GM12878 (cell line): ENCODE results near the gene EAF1. TPM values are rescaled to one million over a fixed set of nuclear protein-coding genes. Genes with fewer than 3 reads are reported as not detected.

Source experiments
- ATAC-seq: fragments of 200-7000 bp; cut with Tn5 transposase; 3 replicates; pipeline ENCODE4 v1.9.1; 2020; ENCODE audit warnings: mild to moderate bottlenecking, moderate library complexity
- BruUV-seq: library from RNA; stranded (reverse); fragments of 400-500 nt; replicated peaks from 2 replicates; lab custom pipeline; 2021; lab: Mats Ljungman, UMichigan
- CTCF ChIA-PET: fragments of 300-600 bp; sonication (Branson Sonifier 250); formaldehyde crosslinking; extraction: SDS; loops from one replicate; lab custom pipeline; 2021; ENCODE audit warnings: inconsistent platforms; lab: Yijun Ruan, JAX
- POLR2A ChIA-PET: fragments of 350-600 bp; formaldehyde crosslinking; extraction: SDS; loops from one replicate; lab custom pipeline; 2021; ENCODE audit warnings: inconsistent platforms; lab: Charles Lee
- RAD21 ChIA-PET: fragments of 300-600 bp; sonication (Branson Sonifier 250); formaldehyde crosslinking; loops from one replicate; lab custom pipeline; 2023; ENCODE audit warnings: antibody characterized with exemption; ENCODE audit not compliant: unreplicated experiment; lab: Charles Lee
- SMC1A ChIA-PET: fragments of 300-600 bp; sonication (Branson Sonifier 250); formaldehyde crosslinking; loops from one replicate; lab custom pipeline; 2023; ENCODE audit not compliant: unreplicated experiment, uncharacterized antibody; lab: Charles Lee
- DNase-seq: peaks from one replicate; pipeline ENCODE4 v3.0.0-alpha.2; 2011; ENCODE audit warnings: low read depth, low spot score
- FAIRE-seq: peaks from 3 replicates; lab custom pipeline; 2011; peaks lifted over from hg19 to GRCh38; lab: Jason Lieb, UNC
- H2AFZ ChIP-seq: 2 replicates; pipeline ENCODE4 v1.6.0; 2011; ENCODE audit warnings: low read depth, low read length, control low read depth; ENCODE audit not compliant: control insufficient read depth
- H3K27ac ChIP-seq: 2 replicates; pipeline ENCODE4 v1.5.1; 2011; ENCODE audit warnings: control low read depth; ENCODE audit not compliant: control insufficient read depth, insufficient read depth
- H3K27me3 ChIP-seq, 2 experiments: replicated peaks in 1 of 2; 2 replicates each; pipeline versions ENCODE4 v1.6.0 to v1.6.1; 2011; ENCODE audit warnings: low read length in 1 of 2; ENCODE audit not compliant: control insufficient read depth in 2 of 2, insufficient read depth in 2 of 2
- H3K36me3 ChIP-seq, 2 experiments: 2 replicates each; pipeline ENCODE4 v1.5.1; 2011; ENCODE audit warnings: low read length in 1 of 2; ENCODE audit not compliant: control insufficient read depth in 2 of 2, insufficient read depth in 2 of 2
- H3K4me1 ChIP-seq: 2 replicates; pipeline ENCODE4 v1.6.1; 2011; ENCODE audit warnings: mild to moderate bottlenecking, low read length, moderate library complexity, mixed read lengths; ENCODE audit not compliant: control insufficient read depth, insufficient read depth
- H3K4me2 ChIP-seq: 2 replicates; pipeline ENCODE4 v1.6.0; 2011; ENCODE audit warnings: control low read depth; ENCODE audit not compliant: control insufficient read depth, insufficient read depth
- H3K4me3 ChIP-seq: fragments of 200-600 bp; sonication (generic); 2 replicates; pipeline ENCODE4 v1.5.1; 2016
- H3K79me2 ChIP-seq: 2 replicates; pipeline ENCODE4 v1.6.0; 2011; ENCODE audit warnings: low read length; ENCODE audit not compliant: control insufficient read depth, insufficient read depth
- H3K9ac ChIP-seq: 2 replicates; pipeline ENCODE4 v1.8.0; 2011; ENCODE audit warnings: low read length, control low read depth, mixed read lengths; ENCODE audit not compliant: control insufficient read depth, insufficient read depth
- H3K9me3 ChIP-seq: replicated peaks from 3 replicates; pipeline ENCODE4 v1.5.1; 2011; ENCODE audit warnings: mild to moderate bottlenecking, low read length; ENCODE audit not compliant: control insufficient read depth, insufficient read depth
- H4K20me1 ChIP-seq: 2 replicates; pipeline ENCODE4 v1.6.0; 2011; ENCODE audit not compliant: control insufficient read depth, insufficient read depth
- BCL11A ChIP-seq: IDR thresholded peaks from 2 replicates; pipeline ENCODE4 v1.6.1; 2011; ENCODE audit warnings: low read depth, low read length
- BHLHE40 ChIP-seq, 2 experiments: fragments of 450-650 bp in 1 of 2; IDR thresholded peaks; 2 replicates each; pipeline ENCODE4 v1.6.1; 2011 to 2017; ENCODE audit warnings: low read depth in 2 of 2, borderline replicate concordance in 1 of 2, improper control_type of control experiment in 1 of 2, low read length in 1 of 2, mild to moderate bottlenecking in 1 of 2
- CREM ChIP-seq: IDR thresholded peaks from 2 replicates; pipeline ENCODE4 v1.6.1; 2014; ENCODE audit warnings: antibody characterized with exemption, low read depth
- DPF2 ChIP-seq: fragments of 450-650 bp; IDR thresholded peaks from 2 replicates; pipeline ENCODE4 v1.6.1; 2017; ENCODE audit warnings: mild to moderate bottlenecking
- EP300 ChIP-seq, 2 experiments: fragments of 150-350 bp in 1 of 2; IDR thresholded peaks; 2 replicates each; pipeline ENCODE4 v1.6.1; 2011 to 2012; ENCODE audit warnings: low read depth in 2 of 2, low read length in 2 of 2, borderline replicate concordance in 1 of 2, improper control_type of control experiment in 1 of 2, inconsistent platforms in 1 of 2; ENCODE audit not compliant: control insufficient read depth in 1 of 2
- ESRRA ChIP-seq: IDR thresholded peaks from 2 replicates; pipeline ENCODE4 v1.6.1; 2012; ENCODE audit warnings: mild to moderate bottlenecking, low read length, improper control_type of control experiment
- IKZF2 ChIP-seq, 2 experiments: fragments of 450-650 bp; IDR thresholded peaks; 2 replicates each; pipeline ENCODE4 v1.6.1; 2017; ENCODE audit warnings: mild to moderate bottlenecking in 2 of 2, moderate library complexity in 2 of 2
- MEF2B ChIP-seq: fragments of 450-650 bp; IDR thresholded peaks from 2 replicates; pipeline ENCODE4 v1.6.1; 2018; ENCODE audit warnings: mild to moderate bottlenecking, moderate library complexity; ENCODE audit not compliant: partially characterized antibody, poor library complexity, severe bottlenecking
- MTA2 ChIP-seq: fragments of 450-650 bp; IDR thresholded peaks from 2 replicates; pipeline ENCODE4 v1.6.1; 2016; ENCODE audit warnings: low read depth, mild to moderate bottlenecking, moderate library complexity
- MYC ChIP-seq: IDR thresholded peaks from 2 replicates; pipeline ENCODE4 v1.6.1; 2011; ENCODE audit warnings: mild to moderate bottlenecking, low read length, moderate library complexity, inconsistent platforms; ENCODE audit not compliant: insufficient read depth, insufficient replicate concordance, insufficient read length, severe bottlenecking
- NBN ChIP-seq: fragments of 450-650 bp; IDR thresholded peaks from 2 replicates; pipeline ENCODE4 v1.6.1; 2016
- NKRF ChIP-seq: fragments of 450-650 bp; conservative IDR thresholded peaks from 2 replicates; pipeline ENCODE4 v1.6.1; 2017; ENCODE audit warnings: mild to moderate bottlenecking, moderate library complexity
- NR2F1 ChIP-seq: fragments of 450-650 bp; conservative IDR thresholded peaks from 2 replicates; pipeline ENCODE4 v1.6.1; 2017; ENCODE audit warnings: mild to moderate bottlenecking
- RCOR1 ChIP-seq: conservative IDR thresholded peaks from 2 replicates; pipeline ENCODE4 v1.6.1; 2012; ENCODE audit warnings: low read depth, low read length, improper control_type of control experiment
- RELB ChIP-seq: fragments of 450-650 bp; IDR thresholded peaks from 2 replicates; pipeline ENCODE4 v1.6.1; 2017; ENCODE audit warnings: low read depth, mild to moderate bottlenecking, moderate library complexity
- SMC3 ChIP-seq: IDR thresholded peaks from 2 replicates; pipeline ENCODE4 v1.6.1; 2011; ENCODE audit warnings: low read length, improper control_type of control experiment, borderline replicate concordance
- SUPT20H ChIP-seq: IDR thresholded peaks from 2 replicates; pipeline ENCODE4 v1.6.1; 2011; ENCODE audit warnings: low read depth, mild to moderate bottlenecking, low read length, moderate library complexity, borderline replicate concordance; ENCODE audit not compliant: control insufficient read depth
- ZNF217 ChIP-seq: fragments of 450-650 bp; IDR thresholded peaks from 2 replicates; pipeline ENCODE4 v1.6.1; 2017; ENCODE audit warnings: antibody characterized with exemption, mild to moderate bottlenecking
- WGBS: methylation state at CpG from one replicate; pipeline ENCODE4 v1.1.6; 2016; ENCODE audit warnings: low lambda C conversion rate; ENCODE audit not compliant: insufficient replicate concordance, insufficient coverage; ENCODE audit errors: missing lambda C conversion rate; 5-methylcytosine and 5-hydroxymethylcytosine counted together
- in situ Hi-C: fragments of 300-500 bp; cut with MboI; formaldehyde crosslinking; loops from 9 replicates; pipeline ENCODE4 v1.14.3; 2018; ENCODE audit warnings: mixed read lengths
- intact Hi-C: fragments of 100-400 bp; cut with micrococcal nuclease; formaldehyde crosslinking; loops from one replicate; pipeline ENCODE4 v1.14.2; 2022; ENCODE audit not compliant: unreplicated experiment
- polyA plus RNA-seq, 11 experiments: library from polyadenylated mRNA; depleted of rRNA in 4 of 11; unstranded in 6 of 11; stranded (reverse) in 5 of 11; fragments of >200 nt; fragmentation: Nextera tagmentation in 4 of 11; fragmentation: Illumina TruSeq in 1 of 11; extraction: Ambion mirVana in 4 of 11; extraction: Trizol in 1 of 11; gene quantifications; 1 replicate in 1 of 11; 2 replicates in 10 of 11; pipeline versions ENCODE4 v1.2.1 to v1.2.3, GENCODE V29; 2011 to 2016; ENCODE audit warnings: inconsistent platforms in 2 of 11, missing spikeins in 2 of 11, low read depth in 1 of 11
- total RNA-seq, 4 experiments: library from RNA; depleted of rRNA in 3 of 4; stranded (reverse); fragments of >200 nt in 3 of 4; fragmentation: Illumina TruSeq in 1 of 4; extraction: Trizol in 1 of 4; gene quantifications; 2 replicates each; pipeline versions ENCODE4 v1.2.1 to v1.2.3, GENCODE V29; 2013 to 2021

The EAF1 gene
- total and polyA plus RNA-seq, 10 of the 15 experiments (the other 5 are each of a cell fraction or from before 2014, with no cell fraction given) = 6.8 to 21.6 (median 15.6) TPM

DNA sequence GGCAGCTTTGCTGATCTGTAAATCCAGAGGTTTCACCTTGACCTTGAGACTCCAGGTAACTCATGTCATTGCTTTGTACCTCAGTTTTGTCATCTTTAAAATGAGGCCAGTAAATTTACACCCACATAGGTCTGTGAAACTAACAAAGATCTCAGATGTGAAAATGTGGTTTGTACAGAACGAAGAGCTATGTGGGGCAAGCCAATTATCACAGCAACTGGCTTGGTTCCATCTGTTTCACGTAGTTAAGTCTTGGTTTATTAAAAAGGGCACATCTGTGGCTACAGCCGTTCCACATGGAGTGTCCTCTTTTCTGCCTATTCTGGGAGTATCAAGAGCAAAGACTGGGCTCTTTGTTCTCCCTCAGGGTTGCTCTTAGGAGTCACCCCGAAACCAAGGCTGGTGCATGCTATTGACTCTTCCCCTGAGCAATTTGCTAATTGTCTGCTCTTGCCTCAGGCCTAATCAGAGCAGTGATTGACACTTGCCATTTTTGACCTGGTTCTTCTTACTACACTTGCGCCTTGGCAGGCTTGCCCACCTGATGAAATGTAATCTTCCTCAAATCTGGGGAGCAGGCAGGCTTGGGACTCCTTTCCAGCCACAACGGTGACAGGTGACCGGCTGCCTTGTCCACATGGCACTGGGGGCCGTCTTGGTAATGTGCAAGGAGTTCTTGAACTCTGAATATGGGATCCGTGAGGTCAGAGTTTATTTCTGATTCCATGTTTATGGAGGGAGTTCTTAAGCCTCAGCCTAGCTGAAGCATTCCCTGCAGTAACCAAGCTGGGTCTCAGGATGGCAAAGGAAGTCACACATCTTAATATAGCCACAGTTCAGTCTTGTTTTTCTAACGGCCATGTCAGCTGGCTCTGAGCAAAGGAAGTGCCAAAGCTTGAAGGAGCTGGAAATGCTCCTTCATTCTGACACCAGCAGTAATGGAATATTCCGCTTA, 40.1 kb downstream of the EAF1 start:
- no TSS peak for BruUV-seq
- Histone ChIP-seq H2AFZ (no peak overlapping the region), H3K4me3 (no peak overlapping the region), H3K36me3 (no peaks in the 10 kb centered on the region), H3K9ac (no peak overlapping the region), H3K4me2 (no peak overlapping the region), H4K20me1 (no peaks in the 10 kb centered on the region), H3K79me2 (no peaks in the 10 kb centered on the region), H3K4me1 (peaks cover 6% of the 10 kb centered on the region), H3K27ac (no peak overlapping the region), H3K9me3 (no peaks in the 10 kb centered on the region), H3K27me3 (no peaks in the 10 kb centered on the region)
- in situ Hi-C loops = no loop called here
- SMC1A ChIA-PET = interaction anchor here (0.6 to 5.6 kb wide), 23 partner anchors 9 to 302 kb away, joined by 3 to 48 read pairs (median 4); no protein-coding TSS in a partner anchor
- RAD21 ChIA-PET = interaction anchor here (0.8 to 3.0 kb wide), 14 partner anchors 11 to 345 kb away, joined by 3 to 25 read pairs (median 4); no protein-coding TSS in a partner anchor
- FAIRE-seq = peak; percentile 70
- POLR2A ChIA-PET = interaction anchor here (0.6 to 2.0 kb wide), 7 partner anchors 24 to 380 kb away, joined by 3 to 12 read pairs (median 3); no protein-coding TSS in a partner anchor
- 49% methylated on average over 11 of the region's 11 CpGs for WGBS
- intact Hi-C loops = loop anchor here (5.0 kb wide), 1 partner anchor 90 kb away; no protein-coding TSS in a partner anchor
- peak; percentile 97 for ATAC-seq
- CTCF ChIA-PET = interaction anchor here (0.6 to 3.4 kb wide), 16 partner anchors 11 to 347 kb away, joined by 3 to 30 read pairs (median 4); no protein-coding TSS in a partner anchor
- DNase-seq = peak; percentile 85
- TF ChIP-seq SMC3 (no peak), MYC (no peak), RELB (peak; percentile 71), MTA2 (peak; percentile 99), ZNF217 (peak; percentile 98), BHLHE40 (IDR thresholded peaks at IDR 0.05; ENCODE audit: borderline replicate concordance in 1 of 2, low read depth in 2 of 2, low read length in 1 of 2) (peak in 1 of 2 experiments; percentile 50; a peak in 2 of 4 replicates), ESRRA (peak; percentile 98), BCL11A (peak; percentile 78; the same call in 1 of the 2 replicates), RCOR1 (peak; percentile 74; the same call in 1 of the 2 replicates), NBN (peak; percentile 71), SUPT20H (no peak), NKRF (peak; percentile 64; the same call in 1 of the 2 replicates), CREM (no peak), DPF2 (peak; percentile 86), IKZF2 (IDR thresholded peaks at IDR 0.05) (peak; percentile 94), NR2F1 (peak; percentile 88), EP300 (IDR thresholded peaks at IDR 0.05; ENCODE audit: borderline replicate concordance in 1 of 2, control insufficient read depth in 1 of 2, low read depth in 2 of 2, low read length in 2 of 2) (peak; percentile 66 to 78; a peak in 2 of 4 replicates), MEF2B (peak; percentile 83)
